Epithelial cell of proximal tubule (primary cell): ENCODE measurements around the gene SMPDL3B. TPM values are rescaled to one million over a fixed set of nuclear protein-coding genes. Genes with fewer than 3 reads are reported as not detected.
A peak's percentile ranks its signal among the peaks of the same experiment; 100 is the strongest.

ENCODE experiments used
- DNase-seq: peaks from one replicate; pipeline ENCODE4 v3.0.0-alpha.2; 2011; ENCODE audit warnings: low read depth
- H3K4me3 ChIP-seq: 2 replicates; pipeline ENCODE4 v1.5.1; 2011; ENCODE audit warnings: low read depth, mild to moderate bottlenecking, low read length
- CTCF ChIP-seq: conservative IDR thresholded peaks from 2 replicates; pipeline ENCODE4 v1.5.1; 2012; ENCODE audit warnings: low read depth, mild to moderate bottlenecking, low read length
- total RNA-seq: library from RNA; depleted of rRNA; stranded (reverse); fragments of >200 nt; gene quantifications from 2 replicates; pipeline ENCODE4 v1.2.3, GENCODE V29; 2015

SMPDL3B gene
- total RNA-seq, 1 donor from 2014 or later = 17.2 TPM

DNA sequence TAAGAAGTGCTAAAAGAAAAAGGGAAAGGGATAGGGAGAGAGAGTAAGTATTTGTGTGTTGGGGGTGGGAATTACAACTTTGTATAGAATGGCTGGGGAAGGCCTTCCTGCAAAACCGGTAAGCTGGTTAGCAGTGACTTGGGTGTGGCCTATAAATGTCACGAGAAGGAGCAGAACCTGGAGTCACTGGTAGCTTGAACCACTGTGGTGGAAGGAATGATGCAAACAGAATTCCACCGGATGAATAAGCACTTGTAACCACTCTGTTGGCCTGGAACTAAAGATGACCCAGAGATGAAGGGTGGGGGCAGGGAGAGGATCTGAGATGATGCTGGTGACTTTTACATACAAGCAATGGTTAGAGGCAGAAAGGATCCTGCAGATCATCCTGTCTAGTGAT, 33.9 kb downstream of the SMPDL3B start:
- peak; percentile 78 for DNase-seq

GRCh38 chr1:27970401-27970800, 35.6 kb downstream of the SMPDL3B start:
- DNase-seq = no peak
- no peak overlapping the region for H3K4me3 ChIP-seq
- no peak for TF ChIP-seq CTCF

More for the DNA sequence above, 33.9 kb downstream of the SMPDL3B start:
- TF ChIP-seq CTCF = no peak
- H3K4me3 ChIP-seq = no peak overlapping the region

DNA sequence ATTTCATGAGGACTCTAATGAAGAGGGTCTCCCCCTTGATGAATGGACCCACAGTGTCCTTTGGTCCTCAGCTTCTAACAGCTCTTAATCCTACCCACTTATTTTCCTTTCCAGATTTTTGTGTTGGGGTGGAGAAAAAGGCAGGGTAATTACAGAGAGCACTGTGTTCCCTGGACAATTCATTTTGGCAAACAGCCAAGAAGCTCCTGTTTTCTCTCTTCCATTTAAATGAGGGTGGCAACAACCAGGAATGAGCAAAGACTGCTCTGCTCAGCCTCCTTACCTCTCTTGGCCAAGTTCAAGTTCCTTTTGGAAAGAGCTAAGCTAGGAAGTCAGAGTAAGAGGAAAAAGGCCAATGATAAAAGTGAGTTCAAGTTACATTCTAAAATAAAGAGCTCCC, 36.9 kb downstream of the SMPDL3B start:
- DNase-seq = no peak
- no peak for TF ChIP-seq CTCF
- H3K4me3 ChIP-seq = no peak overlapping the region

GRCh38 chr1:27972141-27972540, 37.3 kb downstream of the SMPDL3B start:
- no peak overlapping the region for H3K4me3 ChIP-seq
- DNase-seq = no peak

GRCh38 chr1:27973771-27974416, 39.1 kb downstream of the SMPDL3B start:
- no peak for DNase-seq
- TF ChIP-seq CTCF = no peak
- no peak overlapping the region for H3K4me3 ChIP-seq

More at GRCh38 chr1:27972141-27972540, 37.3 kb downstream of the SMPDL3B start:
- no peak for TF ChIP-seq CTCF

GRCh38 chr1:27974417-27974781, 39.6 kb downstream of the SMPDL3B start:
- no peak for TF ChIP-seq CTCF
- no peak for DNase-seq
- no peak overlapping the region for H3K4me3 ChIP-seq
